Skin epidermis (tissue), 12 donors: ENCODE results near the gene IQSEC1.

ENCODE experiments used
- H3K27ac ChIP-seq, 21 experiments: fragments of 200-600 bp; sonication (generic) in 11 of 21; one replicate each; pipeline ENCODE4 v1.5.0; 2020; ENCODE audit warnings: mild to moderate bottlenecking in 3 of 21, inconsistent platforms in 2 of 21, moderate library complexity in 2 of 21
- H3K4me3 ChIP-seq, 7 experiments: fragments of 200-600 bp; sonication (generic) in 2 of 7; one replicate each; pipeline ENCODE4 v1.5.0; 2020; ENCODE audit warnings: inconsistent platforms in 2 of 7, mild to moderate bottlenecking in 2 of 7, moderate library complexity in 1 of 7

The IQSEC1 gene

DNA sequence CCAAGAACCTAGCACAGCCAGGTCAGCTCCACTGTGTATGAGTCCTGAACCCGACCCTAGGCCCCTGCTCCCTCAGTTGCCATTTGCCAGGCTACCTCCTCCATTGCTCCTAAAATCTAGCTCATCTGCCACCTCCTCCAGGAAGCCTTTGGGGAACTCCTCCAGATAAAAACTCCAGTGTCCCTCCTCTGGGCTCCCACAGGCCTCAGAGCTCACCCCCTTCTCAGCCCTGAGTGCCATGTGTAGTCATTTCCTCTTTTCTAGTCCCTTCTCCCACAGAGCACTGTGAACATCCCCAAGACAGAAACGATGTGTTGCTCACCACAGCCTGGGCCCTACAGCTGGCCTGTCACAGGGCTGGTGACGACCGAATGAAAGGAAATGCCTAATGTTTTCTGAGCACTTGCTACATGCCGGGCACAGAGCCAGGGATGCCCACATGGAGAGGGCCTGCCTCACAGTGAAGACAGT is 61.0 kb downstream of the IQSEC1 start:
- peak overlapping the region in 19 of 21 experiments; percentile 0 to 97 (median 79) for H3K27ac ChIP-seq

DNA sequence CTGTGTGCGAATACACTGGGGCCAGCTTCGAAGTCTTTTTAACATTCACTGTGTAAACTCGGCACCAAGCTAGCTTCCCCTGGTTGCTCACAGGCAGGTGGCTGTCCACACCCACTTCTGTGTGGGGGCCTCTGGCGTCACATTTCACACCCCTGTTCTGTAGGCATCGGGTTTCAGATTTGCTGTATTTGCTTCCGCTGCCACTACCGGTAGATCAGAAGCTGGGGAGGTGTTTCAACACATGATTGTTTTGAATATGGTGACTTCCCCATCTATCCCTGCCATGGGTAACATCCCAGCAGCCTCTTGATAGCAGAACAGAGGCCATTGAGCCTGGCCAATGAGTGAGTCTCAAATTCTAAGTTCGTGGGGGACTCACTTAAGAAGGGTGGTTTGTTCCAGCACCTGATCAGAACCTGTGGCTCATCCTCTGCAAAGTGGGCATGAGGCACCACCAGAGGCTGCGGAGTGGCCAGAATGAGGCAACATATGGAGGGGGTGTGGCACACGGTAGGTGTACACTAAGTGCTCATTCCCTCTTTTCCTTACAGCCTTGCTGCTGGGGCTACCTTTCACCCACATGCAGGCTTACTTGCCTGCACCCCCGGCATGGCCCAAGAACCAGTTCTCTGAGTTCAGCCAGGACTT is 61.5 kb downstream of the IQSEC1 start:
- H3K4me3 ChIP-seq, result no peak overlapping the region

More for the DNA sequence above, 61.0 kb downstream of the IQSEC1 start:
- no peak overlapping the region for H3K4me3 ChIP-seq

GRCh38 chr3:13010780-13011572 is 62.3 kb downstream of the IQSEC1 start:
- Histone ChIP-seq H3K27ac (peak overlapping the region in 13 of 21 experiments; percentile 7 to 97 (median 81)), H3K4me3 (no peak overlapping the region)

More for the DNA sequence above, 61.5 kb downstream of the IQSEC1 start:
- H3K27ac ChIP-seq, result peak overlapping the region in 19 of 21 experiments; percentile 0 to 97 (median 78)

- H3K27ac ChIP-seq, result peak overlapping the region in 15 of 21 experiments; percentile 4 to 97 (median 60)
- H3K4me3 ChIP-seq, result no peak overlapping the region
Measured at GRCh38 chr3:13009946-13010315, 63.3 kb downstream of the IQSEC1 start.

GRCh38 chr3:13009132-13009945 is 63.9 kb downstream of the IQSEC1 start:
- H3K4me3 ChIP-seq, result no peak overlapping the region
- H3K27ac ChIP-seq, result peak overlapping the region in 16 of 21 experiments; percentile 4 to 97 (median 60)

GRCh38 chr3:13008155-13008995 is 64.9 kb downstream of the IQSEC1 start:
- Histone ChIP-seq H3K4me3 (no peak overlapping the region), H3K27ac (peak overlapping the region in 15 of 21 experiments; percentile 5 to 97 (median 52))

GRCh38 chr3:13007251-13007941 is 65.8 kb downstream of the IQSEC1 start:
- peak overlapping the region in 1 of 21 experiments; percentile 54 for H3K27ac ChIP-seq

DNA sequence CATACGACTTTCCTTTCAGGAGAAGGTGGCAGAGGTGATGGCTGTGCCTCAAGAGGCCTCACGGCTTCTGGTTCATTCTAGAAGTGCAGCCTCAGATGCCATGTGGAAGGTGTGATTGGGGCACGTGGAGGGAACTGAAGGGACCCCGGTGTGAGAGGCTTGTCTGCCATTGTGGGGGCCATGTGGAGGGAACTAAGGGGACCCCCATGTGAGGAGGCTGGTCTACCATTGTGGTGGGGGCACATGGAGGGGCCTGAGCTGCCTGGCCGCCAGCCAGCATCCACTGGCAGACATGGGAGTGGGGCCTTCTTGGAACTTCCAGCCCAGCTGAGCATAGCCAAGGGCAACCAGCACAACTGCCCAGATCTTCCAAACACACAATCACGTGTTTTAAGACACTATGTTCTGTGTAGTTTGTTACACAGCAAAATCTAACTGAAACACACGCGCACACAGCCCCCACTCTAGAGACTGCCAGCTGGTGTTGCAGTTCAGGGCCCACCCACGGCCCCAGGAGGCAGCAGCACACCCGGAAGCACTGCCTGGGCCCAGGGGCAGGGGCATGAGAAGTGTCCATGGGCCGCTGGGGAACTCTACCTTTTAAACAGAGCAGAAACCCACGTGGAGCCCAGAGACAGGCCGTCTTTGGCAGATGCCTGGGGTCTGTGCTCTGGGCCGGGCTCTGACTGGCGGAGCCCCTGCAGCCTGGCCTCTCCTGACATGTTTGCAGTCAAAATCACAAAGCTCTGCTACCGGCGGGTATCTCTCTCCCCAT is 66.8 kb downstream of the IQSEC1 start:
- Histone ChIP-seq H3K27ac (peak overlapping the region in 1 of 21 experiments; percentile 49), H3K4me3 (no peak overlapping the region)

More at GRCh38 chr3:13007251-13007941, 65.8 kb downstream of the IQSEC1 start:
- no peak overlapping the region for H3K4me3 ChIP-seq

DNA sequence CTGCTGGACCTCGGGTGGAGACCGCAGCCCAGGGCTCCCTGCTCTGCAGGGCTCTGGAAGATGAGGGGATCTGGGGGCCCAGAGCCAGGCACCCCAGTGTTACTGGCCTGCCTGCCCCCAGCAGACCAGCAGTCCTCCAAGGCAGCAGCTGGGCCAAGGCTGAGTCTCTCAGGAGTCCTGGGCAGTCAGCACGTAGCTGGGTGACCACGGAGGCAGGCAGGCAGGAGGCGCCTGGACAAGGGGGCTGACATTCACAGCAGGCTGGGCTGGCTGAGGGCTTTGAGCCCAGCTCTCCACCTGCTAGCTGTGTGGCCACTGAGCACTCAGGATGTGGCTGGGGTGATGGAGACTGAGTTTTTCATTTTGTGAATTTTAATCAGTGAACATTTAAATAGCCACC is 67.9 kb downstream of the IQSEC1 start:
- Histone ChIP-seq H3K4me3 (no peak overlapping the region), H3K27ac (peak overlapping the region in 3 of 21 experiments; percentile 27 to 50 (median 49))

- Histone ChIP-seq H3K27ac (peak overlapping the region in 5 of 21 experiments; percentile 18 to 49 (median 23)), H3K4me3 (no peak overlapping the region)
Measured at GRCh38 chr3:13004376-13004775, 68.9 kb downstream of the IQSEC1 start.

DNA sequence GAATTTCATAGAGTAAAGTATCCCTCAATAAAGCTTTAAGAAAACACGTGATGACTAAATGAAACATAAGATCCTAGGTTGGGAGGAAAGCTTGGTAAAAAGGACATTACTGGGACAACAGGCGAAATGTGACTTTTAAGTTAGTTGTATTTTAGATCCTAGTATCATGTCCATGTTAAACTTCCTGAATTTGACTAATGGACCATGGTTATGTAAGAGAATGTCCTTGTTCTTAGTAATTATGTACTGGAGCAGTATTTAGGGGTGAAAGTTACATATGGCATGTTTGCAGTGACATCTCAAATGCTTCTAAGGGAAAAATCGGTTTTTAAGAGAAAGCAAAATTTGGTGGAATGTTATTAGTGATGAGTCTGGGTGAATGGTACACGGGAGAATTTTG is 69.6 kb downstream of the IQSEC1 start:
- no peak overlapping the region for H3K27ac ChIP-seq
- H3K4me3 ChIP-seq, result no peak overlapping the region

- no peak overlapping the region for H3K27ac ChIP-seq
- no peak overlapping the region for H3K4me3 ChIP-seq
Measured at GRCh38 chr3:13002398-13003124, 70.7 kb downstream of the IQSEC1 start.

DNA sequence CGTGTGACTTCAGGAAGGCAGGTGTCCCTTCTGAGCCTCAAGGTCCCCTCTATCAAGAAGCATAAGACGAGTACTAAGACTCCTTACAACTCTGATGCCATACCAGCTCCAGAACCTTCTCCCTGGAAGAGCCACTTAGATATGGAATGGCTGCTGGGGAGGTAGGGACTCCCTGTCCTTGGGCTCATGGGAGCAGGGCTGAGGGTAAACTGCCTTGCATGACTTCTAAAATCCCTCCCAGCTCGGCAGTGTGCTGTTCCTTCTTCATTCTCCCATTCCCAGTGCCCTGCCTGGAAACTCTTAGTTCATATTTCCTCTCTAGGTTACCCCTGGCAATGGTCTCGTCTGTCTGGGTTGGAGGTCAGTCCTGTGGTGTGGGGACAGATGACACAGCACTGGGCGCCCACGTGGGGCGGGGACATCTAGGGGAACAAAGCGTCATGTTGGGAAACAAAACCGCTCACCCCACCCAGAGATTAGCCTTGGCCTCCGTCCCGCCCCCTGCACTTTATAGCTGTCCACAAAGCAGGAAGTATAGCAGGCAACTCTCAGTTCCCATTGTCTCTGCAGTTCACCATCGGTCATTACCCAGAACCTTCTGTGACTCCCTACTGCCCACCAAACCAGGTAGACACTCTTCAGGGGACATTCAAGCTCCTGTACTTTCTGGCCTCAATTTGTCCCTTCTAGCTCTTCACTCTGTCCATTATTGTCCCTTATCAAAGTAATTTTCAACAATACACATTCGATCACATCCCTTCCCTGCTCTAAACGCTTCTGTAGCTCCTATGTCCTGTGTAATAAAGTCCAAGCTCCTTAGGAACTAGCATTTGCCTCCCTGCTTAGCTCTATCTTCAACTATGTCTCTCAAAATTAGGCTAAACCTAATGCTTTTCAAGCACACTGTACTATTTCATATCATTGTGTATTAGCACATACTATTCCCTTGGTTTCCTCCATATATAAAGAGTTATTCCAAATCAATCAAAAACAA is 73.8 kb downstream of the IQSEC1 start:
- no peak overlapping the region for H3K4me3 ChIP-seq
- peak overlapping the region in 19 of 21 experiments; percentile 2 to 72 (median 38) for H3K27ac ChIP-seq

- Histone ChIP-seq H3K27ac (peak overlapping the region in 18 of 21 experiments; percentile 2 to 72 (median 30)), H3K4me3 (no peak overlapping the region)
Measured at GRCh38 chr3:12998648-12999047, 74.6 kb downstream of the IQSEC1 start.

- Histone ChIP-seq H3K27ac (no peak overlapping the region), H3K4me3 (no peak overlapping the region)
Measured at GRCh38 chr3:12997387-12997786, 75.8 kb downstream of the IQSEC1 start.

GRCh38 chr3:12996181-12996506 is 77.1 kb downstream of the IQSEC1 start:
- H3K27ac ChIP-seq, result peak overlapping the region in 2 of 21 experiments; percentile 16 to 84
- H3K4me3 ChIP-seq, result no peak overlapping the region
